Measurements from ENCODE around the gene IER3. TPM values are rescaled to one million over a fixed set of nuclear protein-coding genes. Genes with fewer than 3 reads are reported as not detected.
"Not testable (repeated sequence)": the region's sequence is repeated elsewhere in the genome, so short reads cannot be mapped to it uniquely, and the experiment has no call there.

The IER3 gene
- total RNA-seq, 1 donor from 2014 or later = 512 TPM

DNA sequence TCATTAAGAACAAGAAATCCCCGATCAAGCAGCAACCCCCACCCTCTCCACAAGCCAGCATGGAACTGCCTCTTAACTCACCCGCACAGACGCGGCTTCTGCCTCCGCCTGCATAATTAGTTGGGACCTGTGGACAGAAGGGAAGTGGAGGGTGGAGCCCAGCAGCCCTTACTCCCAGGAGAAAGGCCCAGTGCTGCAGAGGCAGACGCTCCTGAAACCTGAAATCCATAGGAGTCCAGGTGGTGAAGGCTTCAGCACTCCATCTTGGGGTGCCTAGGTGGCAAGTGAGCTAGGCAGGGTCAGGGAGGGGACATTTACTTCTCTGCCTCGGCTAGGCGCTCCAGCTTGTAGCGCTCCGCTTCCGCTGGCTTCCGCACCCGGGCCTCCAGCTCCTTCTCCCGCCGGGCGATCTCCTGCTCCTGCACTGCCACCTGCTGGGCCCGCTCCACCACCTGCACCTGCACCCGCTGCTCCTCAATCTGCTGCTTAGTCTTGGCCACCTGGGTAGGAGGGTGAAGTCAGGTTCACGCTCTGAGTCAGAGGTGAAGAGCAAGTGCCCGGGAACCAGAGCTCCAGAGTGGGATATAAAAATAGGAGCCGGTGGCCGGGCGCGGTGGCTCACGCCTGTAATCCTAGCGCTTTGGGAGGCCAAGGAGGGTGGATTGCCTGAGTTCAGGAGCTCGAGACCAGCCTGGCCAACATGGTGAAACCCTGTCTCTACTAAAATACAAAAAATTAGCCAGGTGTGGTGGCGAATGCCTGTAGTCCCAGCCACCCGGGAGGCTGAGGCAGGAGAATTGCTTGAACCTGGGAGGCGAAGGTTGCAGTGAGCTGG lies 13.5 kb downstream of the IER3 start:
- Mint-ChIP-seq H3K36me3 (ENCODE audit: low read depth) (peaks cover 68% of the 10 kb centered on the region), H3K27me3 (no peaks in the 10 kb centered on the region), H3K4me1 (peaks cover 49% of the 10 kb centered on the region), H3K9me3 (no peaks in the 10 kb centered on the region), H3K4me3 (peak overlapping the region; percentile 75), H3K27ac (peak overlapping the region; percentile 87)
- DNase-seq = peak; percentile 95
- intact Hi-C loops (cut with micrococcal nuclease) = loop anchor here (1.0 to 10.0 kb wide), 3 partner anchors 9 to 624 kb away; partner anchors contain the start of gene HLA-B

DNA sequence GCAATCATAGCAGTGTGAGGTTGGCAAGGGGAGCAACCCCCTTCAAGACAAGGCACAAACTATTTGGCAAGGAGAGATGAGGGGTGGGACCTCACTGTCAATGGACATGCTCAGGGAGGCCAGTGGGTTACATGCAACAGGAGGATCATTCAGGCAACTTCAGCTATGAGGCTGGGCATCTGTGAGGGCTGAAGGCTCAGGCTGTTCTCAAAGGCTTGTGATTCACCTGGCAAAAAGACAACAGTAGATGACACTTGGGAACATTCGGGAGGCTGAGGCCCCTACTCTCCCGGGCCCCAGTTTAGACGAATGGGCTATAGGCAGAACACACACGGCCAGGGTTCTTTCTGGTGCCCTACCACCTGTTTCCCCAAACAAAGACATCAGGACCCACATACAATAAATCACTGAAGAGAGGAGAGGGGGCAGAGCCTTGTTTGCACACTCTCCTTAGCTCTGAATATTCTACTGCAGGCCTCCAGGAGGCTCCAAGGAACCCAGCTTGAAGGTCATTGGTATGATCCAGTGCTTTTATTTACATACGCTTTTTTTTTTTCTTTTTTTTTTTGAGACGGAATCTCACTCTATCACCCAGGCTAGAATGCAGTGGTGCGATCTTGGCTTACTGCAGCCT lies 16.3 kb downstream of the IER3 start:
- Mint-ChIP-seq H3K4me3 (no peak overlapping the region), H3K9me3 (no peaks in the 10 kb centered on the region), H3K4me1 (peaks cover 54% of the 10 kb centered on the region), H3K27ac (peak overlapping the region; percentile 25), H3K36me3 (ENCODE audit: low read depth) (peaks cover 76% of the 10 kb centered on the region), H3K27me3 (no peaks in the 10 kb centered on the region)
- peak; percentile 57 for DNase-seq
- intact Hi-C loops (cut with micrococcal nuclease) = loop anchor here (10.0 kb wide), 1 partner anchor 357 kb away; no protein-coding TSS in a partner anchor

DNA sequence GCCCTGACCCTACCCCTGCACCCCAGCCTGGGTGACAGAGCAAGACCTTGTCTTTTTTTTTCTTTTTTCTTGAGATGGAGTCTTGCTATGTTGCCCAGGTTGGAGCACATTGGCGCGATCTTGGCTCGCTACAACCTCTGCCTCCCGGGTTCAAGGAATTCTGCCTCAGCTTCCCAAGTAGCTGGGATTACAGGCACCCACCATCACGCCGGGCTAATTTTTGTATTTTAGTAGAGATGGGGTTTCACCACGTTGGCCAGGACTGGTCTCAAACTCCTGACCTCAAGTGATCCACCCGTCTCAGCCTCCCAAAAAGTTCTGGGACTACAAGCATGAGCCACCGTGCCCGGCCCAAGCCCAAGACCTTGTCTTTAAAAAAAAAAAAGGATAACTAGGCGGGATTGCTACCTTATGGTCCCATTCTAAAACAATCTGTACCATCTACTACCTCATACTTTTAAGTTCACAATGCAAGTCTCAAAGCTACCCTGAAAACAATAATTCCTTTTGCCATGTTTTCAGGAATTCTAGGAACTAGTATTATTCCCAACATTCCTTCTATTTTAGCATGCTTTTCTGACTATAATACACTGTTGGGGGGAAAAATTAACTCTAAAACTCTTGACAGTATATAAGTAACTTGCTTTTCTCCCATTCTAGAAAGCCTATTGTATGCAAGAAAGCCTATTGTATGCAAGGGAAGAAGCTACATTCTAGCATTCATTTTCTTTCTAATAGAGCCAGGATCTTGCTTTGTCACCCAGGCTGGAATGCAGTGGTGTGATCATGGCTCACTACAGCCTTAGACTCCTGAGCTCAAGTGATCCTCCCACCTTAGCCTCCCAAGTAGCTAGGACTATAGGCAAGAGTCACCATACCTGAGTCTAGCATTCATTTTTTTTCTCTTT lies 17.6 kb downstream of the IER3 start:
- Mint-ChIP-seq H3K4me1 (peaks cover 48% of the 10 kb centered on the region), H3K27ac (peak overlapping the region; percentile 41), H3K4me3 (no peak overlapping the region), H3K27me3 (no peaks in the 10 kb centered on the region), H3K9me3 (no peaks in the 10 kb centered on the region), H3K36me3 (ENCODE audit: low read depth) (peaks cover 78% of the 10 kb centered on the region)
- DNase-seq = no peak
- intact Hi-C loops (cut with micrococcal nuclease) = loop anchor here (10.0 kb wide), 1 partner anchor 358 kb away; no protein-coding TSS in a partner anchor

DNA sequence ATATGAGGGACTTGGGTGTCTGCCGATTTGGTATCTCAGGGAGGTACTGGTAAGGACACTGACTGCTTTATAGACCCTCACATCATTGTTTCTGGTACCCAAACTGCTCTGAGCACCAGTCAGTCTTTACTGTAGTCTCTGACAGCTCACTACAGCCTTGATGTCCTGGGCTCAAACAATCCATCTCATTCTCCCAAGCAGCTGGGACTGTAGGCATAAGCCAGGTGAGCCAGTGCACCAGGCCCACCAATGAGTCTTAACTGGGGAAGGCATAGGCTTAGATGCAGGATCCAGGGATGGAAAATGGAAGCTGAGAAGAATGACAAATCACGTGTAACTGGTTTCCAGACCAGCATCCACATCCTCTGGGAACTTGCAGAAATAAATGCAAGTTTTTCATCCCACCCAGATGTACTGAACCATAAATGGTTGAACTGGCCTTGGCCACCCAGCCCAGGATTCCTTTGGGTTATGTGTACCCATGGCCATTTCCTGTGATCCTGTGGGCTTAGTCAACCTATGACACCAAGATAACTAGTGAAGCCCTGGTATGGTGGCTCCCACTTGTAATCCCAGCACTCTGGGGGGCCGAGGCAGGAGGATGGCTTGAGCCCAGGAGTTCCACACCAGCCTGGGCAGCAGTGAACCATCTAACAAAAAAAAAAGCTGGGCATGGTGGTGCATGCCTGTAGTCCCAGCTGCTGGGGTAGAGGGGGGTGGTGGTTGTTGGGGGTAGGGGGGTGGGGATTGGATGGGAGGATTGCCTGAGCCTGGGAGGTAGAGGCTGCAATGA lies 18.4 kb downstream of the IER3 start:
- Mint-ChIP-seq H3K27ac (no peak overlapping the region), H3K9me3 (no peaks in the 10 kb centered on the region), H3K27me3 (no peaks in the 10 kb centered on the region), H3K36me3 (ENCODE audit: low read depth) (peaks cover 80% of the 10 kb centered on the region), H3K4me1 (peaks cover 43% of the 10 kb centered on the region), H3K4me3 (no peak overlapping the region)
- no peak for DNase-seq
- intact Hi-C loops (cut with micrococcal nuclease) = loop anchor here (10.0 kb wide), 1 partner anchor 359 kb away; no protein-coding TSS in a partner anchor

DNA sequence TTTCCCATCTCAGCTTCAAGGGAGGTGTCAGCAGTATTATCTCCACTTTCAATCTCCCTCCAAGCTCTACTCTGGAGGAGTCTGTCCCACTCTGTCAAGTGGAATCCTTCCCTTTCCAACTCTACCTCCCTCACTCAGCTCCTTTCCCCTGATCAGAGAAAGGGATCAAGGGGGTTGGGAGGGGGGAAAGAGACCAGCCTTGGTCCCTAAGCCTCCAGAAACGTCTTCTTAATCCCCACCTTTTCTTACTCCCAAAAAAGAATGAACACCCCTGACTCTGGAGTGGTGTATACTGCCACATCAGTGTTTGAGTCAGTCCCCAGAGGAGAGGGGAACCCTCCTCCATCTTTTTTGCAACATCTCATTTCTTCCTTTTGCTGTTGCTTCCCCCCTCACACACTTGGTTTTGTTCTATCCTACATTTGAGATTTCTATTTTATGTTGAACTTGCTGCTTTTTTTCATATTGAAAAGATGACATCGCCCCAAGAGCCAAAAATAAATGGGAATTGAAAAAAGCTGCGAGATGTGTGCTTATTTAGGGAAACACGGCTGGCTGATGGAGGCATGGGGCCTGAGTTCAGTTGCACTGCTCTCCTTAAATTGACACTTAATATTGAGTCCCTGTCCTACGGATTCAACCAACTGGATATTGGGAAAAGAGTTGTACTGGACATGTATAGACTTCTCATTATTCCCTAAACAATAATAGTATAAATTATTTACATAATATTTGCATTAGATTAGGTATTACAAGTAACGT lies 19.3 kb downstream of the IER3 start:
- intact Hi-C loops (cut with micrococcal nuclease) = loop anchor here (10.0 kb wide), 1 partner anchor 360 kb away; no protein-coding TSS in a partner anchor
- peak overlapping the region; percentile 71 for H3K27ac Mint-ChIP-seq
- no peaks in the 10 kb centered on the region for H3K9me3 Mint-ChIP-seq
- no peak for DNase-seq
- no peaks in the 10 kb centered on the region for H3K27me3 Mint-ChIP-seq
- peaks cover 77% of the 10 kb centered on the region for H3K36me3 Mint-ChIP-seq (ENCODE audit: low read depth)
- peaks cover 35% of the 10 kb centered on the region for H3K4me1 Mint-ChIP-seq
- H3K4me3 Mint-ChIP-seq = peak overlapping the region; percentile 95

DNA sequence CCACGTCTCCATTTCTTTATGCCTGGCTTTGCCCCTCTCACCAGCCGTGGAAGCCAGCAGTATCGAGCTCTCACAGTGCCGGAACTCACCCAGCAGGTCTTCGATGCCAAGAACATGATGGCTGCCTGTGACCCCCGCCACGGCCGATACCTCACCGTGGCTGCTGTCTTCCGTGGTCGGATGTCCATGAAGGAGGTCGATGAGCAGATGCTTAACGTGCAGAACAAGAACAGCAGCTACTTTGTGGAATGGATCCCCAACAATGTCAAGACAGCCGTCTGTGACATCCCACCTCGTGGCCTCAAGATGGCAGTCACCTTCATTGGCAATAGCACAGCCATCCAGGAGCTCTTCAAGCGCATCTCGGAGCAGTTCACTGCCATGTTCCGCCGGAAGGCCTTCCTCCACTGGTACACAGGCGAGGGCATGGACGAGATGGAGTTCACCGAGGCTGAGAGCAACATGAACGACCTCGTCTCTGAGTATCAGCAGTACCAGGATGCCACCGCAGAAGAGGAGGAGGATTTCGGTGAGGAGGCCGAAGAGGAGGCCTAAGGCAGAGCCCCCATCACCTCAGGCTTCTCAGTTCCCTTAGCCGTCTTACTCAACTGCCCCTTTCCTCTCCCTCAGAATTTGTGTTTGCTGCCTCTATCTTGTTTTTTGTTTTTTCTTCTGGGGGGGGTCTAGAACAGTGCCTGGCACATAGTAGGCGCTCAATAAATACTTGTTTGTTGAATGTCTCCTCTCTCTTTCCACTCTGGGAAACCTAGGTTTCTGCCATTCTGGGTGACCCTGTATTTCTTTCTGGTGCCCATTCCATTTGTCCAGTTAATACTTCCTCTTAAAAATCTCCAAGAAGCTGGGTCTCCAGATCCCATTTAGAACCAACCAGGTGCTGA lies 20.3 kb downstream of the IER3 start:
- H3K27me3 Mint-ChIP-seq, H3K9me3 Mint-ChIP-seq: not testable (repeated sequence)
- intact Hi-C loops (cut with micrococcal nuclease) = loop anchor here (10.0 kb wide), 1 partner anchor 361 kb away; no protein-coding TSS in a partner anchor
- peak overlapping the region; percentile 78 for H3K27ac Mint-ChIP-seq
- H3K4me1 Mint-ChIP-seq = peaks cover 39% of the 10 kb centered on the region
- peaks cover 72% of the 10 kb centered on the region for H3K36me3 Mint-ChIP-seq (ENCODE audit: low read depth)
- peak; percentile 65 for DNase-seq
- H3K4me3 Mint-ChIP-seq = peak overlapping the region; percentile 95

DNA sequence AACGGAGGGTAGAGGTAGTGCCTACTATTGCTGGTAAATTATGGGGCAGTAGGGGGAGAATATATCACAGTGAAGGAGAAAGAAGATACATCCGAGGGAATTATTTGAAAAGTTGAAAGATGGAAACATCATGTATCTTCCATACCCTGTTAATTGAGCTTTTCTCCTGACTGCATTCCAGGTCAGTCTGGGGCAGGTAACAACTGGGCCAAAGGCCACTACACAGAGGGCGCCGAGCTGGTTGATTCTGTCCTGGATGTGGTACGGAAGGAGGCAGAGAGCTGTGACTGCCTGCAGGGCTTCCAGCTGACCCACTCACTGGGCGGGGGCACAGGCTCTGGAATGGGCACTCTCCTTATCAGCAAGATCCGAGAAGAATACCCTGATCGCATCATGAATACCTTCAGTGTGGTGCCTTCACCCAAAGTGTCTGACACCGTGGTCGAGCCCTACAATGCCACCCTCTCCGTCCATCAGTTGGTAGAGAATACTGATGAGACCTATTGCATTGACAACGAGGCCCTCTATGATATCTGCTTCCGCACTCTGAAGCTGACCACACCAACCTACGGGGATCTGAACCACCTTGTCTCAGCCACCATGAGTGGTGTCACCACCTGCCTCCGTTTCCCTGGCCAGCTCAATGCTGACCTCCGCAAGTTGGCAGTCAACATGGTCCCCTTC lies 21.0 kb downstream of the IER3 start:
- H3K27ac Mint-ChIP-seq = peak overlapping the region; percentile 97
- H3K4me1 Mint-ChIP-seq = peaks cover 44% of the 10 kb centered on the region
- peaks cover 71% of the 10 kb centered on the region for H3K36me3 Mint-ChIP-seq (ENCODE audit: low read depth)
- not testable (repeated sequence) for H3K27me3 Mint-ChIP-seq, DNase-seq, H3K9me3 Mint-ChIP-seq
- intact Hi-C loops (cut with micrococcal nuclease) = loop anchor here (10.0 kb wide), 1 partner anchor 362 kb away; no protein-coding TSS in a partner anchor
- peak overlapping the region; percentile 95 for H3K4me3 Mint-ChIP-seq

DNA sequence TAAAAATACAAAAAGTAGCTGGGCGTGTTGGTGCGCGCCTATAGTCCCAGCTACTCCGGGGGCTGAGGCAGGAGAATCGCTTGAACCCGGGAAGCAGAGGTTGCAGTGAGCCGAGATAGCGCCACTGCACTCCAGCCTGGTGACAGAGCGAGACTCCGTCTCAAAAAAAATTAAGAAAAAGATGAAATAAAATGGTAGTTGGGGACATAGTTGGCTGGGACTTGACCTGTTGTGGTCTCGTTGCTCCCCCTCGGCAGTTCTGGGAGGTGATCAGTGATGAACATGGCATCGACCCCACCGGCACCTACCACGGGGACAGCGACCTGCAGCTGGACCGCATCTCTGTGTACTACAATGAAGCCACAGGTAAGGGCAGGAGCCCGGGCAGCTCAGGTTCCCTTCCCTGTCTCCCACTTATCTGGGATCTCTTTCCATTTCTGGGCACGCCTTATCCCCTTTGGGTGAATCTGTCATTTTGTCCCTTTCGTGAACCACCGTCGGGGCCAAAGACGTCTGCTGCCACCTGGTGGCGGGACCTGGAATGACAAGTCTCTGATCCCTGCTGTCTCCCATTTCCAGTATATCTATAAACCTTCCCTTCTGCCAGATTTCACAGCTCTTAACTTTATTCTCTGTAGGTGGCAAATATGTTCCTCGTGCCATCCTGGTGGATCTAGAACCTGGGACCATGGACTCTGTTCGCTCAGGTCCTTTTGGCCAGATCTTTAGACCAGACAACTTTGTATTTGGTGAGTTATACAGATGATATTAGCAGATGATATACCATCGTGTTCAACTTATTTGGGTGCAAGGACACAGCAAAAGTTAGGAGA lies 21.9 kb downstream of the IER3 start:
- no peaks in the 10 kb centered on the region for H3K9me3 Mint-ChIP-seq
- DNase-seq = peak; percentile 95
- H3K4me1 Mint-ChIP-seq = peaks cover 43% of the 10 kb centered on the region
- intact Hi-C loops (cut with micrococcal nuclease) = loop anchor here (1.0 to 10.0 kb wide), 3 partner anchors 9 to 362 kb away; no protein-coding TSS in a partner anchor
- H3K27ac Mint-ChIP-seq = peak overlapping the region; percentile 97
- peak overlapping the region; percentile 95 for H3K4me3 Mint-ChIP-seq
- no peaks in the 10 kb centered on the region for H3K27me3 Mint-ChIP-seq
- H3K36me3 Mint-ChIP-seq (ENCODE audit: low read depth) = peaks cover 63% of the 10 kb centered on the region

DNA sequence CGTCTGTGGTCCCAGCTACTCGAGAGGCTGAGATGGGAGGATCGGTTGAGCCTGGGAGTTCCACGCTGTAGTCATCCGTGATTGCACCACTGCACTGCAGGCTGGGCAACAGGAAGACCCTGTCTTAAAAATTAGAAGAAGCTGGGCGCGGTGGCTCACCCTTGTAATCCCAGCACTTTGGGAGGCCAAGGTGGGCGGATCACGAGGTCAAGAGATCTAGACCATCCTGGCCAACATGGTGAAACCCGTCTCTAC lies 22.4 kb downstream of the IER3 start:
- not testable (repeated sequence) for H3K9me3 Mint-ChIP-seq, H3K27me3 Mint-ChIP-seq
- peak overlapping the region; percentile 95 for H3K4me3 Mint-ChIP-seq
- intact Hi-C loops (cut with micrococcal nuclease) = loop anchor here (1.0 to 10.0 kb wide), 3 partner anchors 9 to 363 kb away; no protein-coding TSS in a partner anchor
- H3K36me3 Mint-ChIP-seq (ENCODE audit: low read depth) = peaks cover 61% of the 10 kb centered on the region
- DNase-seq = peak; percentile 75
- peak overlapping the region; percentile 97 for H3K27ac Mint-ChIP-seq
- H3K4me1 Mint-ChIP-seq = peaks cover 44% of the 10 kb centered on the region

DNA sequence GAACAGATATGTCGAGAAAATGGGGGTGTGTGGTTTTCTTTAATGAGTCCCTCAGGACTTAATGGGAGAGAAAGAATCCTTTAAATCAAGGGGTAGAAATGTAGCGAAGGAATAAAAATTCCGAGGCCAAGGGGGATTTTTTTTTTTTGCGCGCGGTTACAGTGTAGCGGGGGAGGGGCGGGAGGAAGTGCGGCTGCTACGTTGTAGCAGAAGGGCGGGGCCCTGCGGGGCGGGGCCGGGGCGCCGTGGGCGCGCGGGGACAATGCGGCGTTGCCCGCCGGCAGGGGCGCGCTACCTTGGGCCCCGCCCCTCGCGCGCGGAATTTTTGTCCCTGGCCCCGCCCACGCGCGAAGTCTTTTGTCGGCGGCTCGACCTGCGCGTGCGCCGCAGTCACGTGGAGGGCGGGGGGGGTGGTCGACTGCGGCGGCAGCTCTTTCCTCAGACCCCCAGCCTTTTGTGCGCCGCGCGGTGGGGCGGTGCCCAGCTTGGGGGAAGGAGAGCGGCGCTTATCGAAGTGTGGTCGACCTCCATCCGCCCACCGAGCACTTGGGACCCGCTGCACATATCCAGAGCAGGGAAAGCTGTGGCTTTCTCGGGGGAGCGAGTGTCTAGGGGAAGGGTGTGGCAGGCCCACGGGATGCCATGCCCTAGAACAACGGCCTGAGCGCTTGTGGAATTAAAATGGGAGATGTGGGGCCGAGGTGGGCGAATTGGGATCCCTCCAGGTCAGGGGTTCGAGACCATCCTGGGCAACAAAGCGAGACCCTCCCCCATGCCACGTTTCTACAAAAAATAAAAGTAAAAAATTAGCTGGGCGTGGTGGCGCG lies 22.9 kb downstream of the IER3 start:
- peak; percentile 99 for DNase-seq
- H3K27ac Mint-ChIP-seq = peak overlapping the region; percentile 97
- H3K4me3 Mint-ChIP-seq = peak overlapping the region; percentile 95
- intact Hi-C loops (cut with micrococcal nuclease) = loop anchor here (1.0 to 10.0 kb wide), 5 partner anchors 10 to 363 kb away; partner anchors contain the start of genes MRPS18B and PPP1R10
- no peaks in the 10 kb centered on the region for H3K9me3 Mint-ChIP-seq
- H3K4me1 Mint-ChIP-seq = peaks cover 45% of the 10 kb centered on the region
- peaks cover 60% of the 10 kb centered on the region for H3K36me3 Mint-ChIP-seq (ENCODE audit: low read depth)
- no peaks in the 10 kb centered on the region for H3K27me3 Mint-ChIP-seq
